Spleen (tissue), 7 donors: ENCODE results near the gene DSN1.

Experiments
- CTCF ChIP-seq, 11 experiments: fragments of 200-600 bp in 7 of 11; fragments of 450-650 bp in 4 of 11; sonication (generic) in 4 of 11; IDR thresholded peaks in 8 of 11; conservative IDR thresholded peaks in 3 of 11; 1 replicate in 7 of 11; 2 replicates in 4 of 11; pipeline versions ENCODE4 v1.4.0 to v1.8.0; 2016 to 2021; ENCODE audit warnings: antibody characterized with exemption in 11 of 11, inconsistent platforms in 4 of 11, mild to moderate bottlenecking in 1 of 11
- POLR2A ChIP-seq, 3 donors: fragments of 450-650 bp; IDR thresholded peaks; one replicate each; pipeline ENCODE4 v1.5.1; 2017; ENCODE audit warnings: antibody characterized with exemption in 3 of 3, mild to moderate bottlenecking in 1 of 3
- donor health status: DM: no; HTN: no; CAD: no; lungs with moderate emphysema.
- donor health status: DM: no; HTN: no; CAD: no.
- donor health status: DM: no; HTN: no; CAD: no.

- no peak for TF ChIP-seq CTCF (IDR thresholded peaks at IDR 0.05 in 8 of 11, conservative IDR thresholded peaks at IDR 0.05 in 3 of 11)
- TF ChIP-seq POLR2A (IDR thresholded peaks at IDR 0.05), result no peak
Measured at GRCh38 chr20:36778831-36779655, 5.5 kb upstream of the DSN1 start.
